ENCODE results near the gene NRN1.

DNA sequence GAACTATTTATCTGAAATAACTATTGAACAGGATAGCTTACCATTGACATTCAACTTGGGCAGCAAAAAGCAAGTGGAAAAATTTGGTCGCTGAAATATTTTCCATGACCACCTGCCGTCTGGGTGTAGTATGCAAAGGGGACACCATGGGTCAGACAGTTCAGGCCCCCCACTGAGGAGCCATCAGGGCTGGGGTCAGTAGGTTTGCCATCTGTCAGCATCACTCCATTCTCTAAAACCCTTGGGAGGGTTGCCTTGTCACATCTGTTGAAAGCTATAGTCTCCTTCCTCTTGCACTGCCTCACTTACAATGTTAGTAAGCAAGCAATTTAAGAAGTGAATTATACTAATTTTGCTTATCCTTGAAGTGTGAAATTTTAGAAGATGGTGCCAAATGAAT is 44.9 kb downstream of the NRN1 start:
- TF ChIP-seq, protein P1, sequence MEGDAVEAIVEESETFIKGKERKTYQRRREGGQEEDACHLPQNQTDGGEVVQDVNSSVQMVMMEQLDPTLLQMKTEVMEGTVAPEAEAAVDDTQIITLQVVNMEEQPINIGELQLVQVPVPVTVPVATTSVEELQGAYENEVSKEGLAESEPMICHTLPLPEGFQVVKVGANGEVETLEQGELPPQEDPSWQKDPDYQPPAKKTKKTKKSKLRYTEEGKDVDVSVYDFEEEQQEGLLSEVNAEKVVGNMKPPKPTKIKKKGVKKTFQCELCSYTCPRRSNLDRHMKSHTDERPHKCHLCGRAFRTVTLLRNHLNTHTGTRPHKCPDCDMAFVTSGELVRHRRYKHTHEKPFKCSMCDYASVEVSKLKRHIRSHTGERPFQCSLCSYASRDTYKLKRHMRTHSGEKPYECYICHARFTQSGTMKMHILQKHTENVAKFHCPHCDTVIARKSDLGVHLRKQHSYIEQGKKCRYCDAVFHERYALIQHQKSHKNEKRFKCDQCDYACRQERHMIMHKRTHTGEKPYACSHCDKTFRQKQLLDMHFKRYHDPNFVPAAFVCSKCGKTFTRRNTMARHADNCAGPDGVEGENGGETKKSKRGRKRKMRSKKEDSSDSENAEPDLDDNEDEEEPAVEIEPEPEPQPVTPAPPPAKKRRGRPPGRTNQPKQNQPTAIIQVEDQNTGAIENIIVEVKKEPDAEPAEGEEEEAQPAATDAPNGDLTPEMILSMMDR (IDR thresholded peaks at IDR 0.05) = no peak
- TF ChIP-seq POLR2A (IDR thresholded peaks at IDR 0.05) = no peak
- TF ChIP-seq POLR2AphosphoS5 (IDR thresholded peaks at IDR 0.05) = no peak

All from prostate gland (tissue), 2 donors.